IMR-90 (cell line): ENCODE measurements around the gene RABGEF1.

Experiments
- CHD1 ChIP-seq: IDR thresholded peaks from 2 replicates; pipeline ENCODE4 v1.6.1; 2012; ENCODE audit warnings: low read depth, low read length, improper control_type of control experiment
- CTCF ChIP-seq: conservative IDR thresholded peaks from 2 replicates; pipeline ENCODE4 v1.5.1; 2012; ENCODE audit warnings: mild to moderate bottlenecking, low read depth, low read length, improper control_type of control experiment
- FOS ChIP-seq: fragments of 150-350 bp; IDR thresholded peaks from 2 replicates; pipeline ENCODE4 v1.6.1; 2016; ENCODE audit warnings: low read depth, low read length
- MAZ ChIP-seq: IDR thresholded peaks from 2 replicates; pipeline ENCODE4 v1.6.1; 2012; ENCODE audit warnings: low read depth, mild to moderate bottlenecking, low read length, improper control_type of control experiment, moderate library complexity, borderline replicate concordance
- NFE2L2 ChIP-seq: fragments of 150-350 bp; IDR thresholded peaks from 2 replicates; pipeline ENCODE4 v1.6.1; 2016; ENCODE audit warnings: low read depth, mild to moderate bottlenecking, low read length
- POLR2A ChIP-seq: IDR thresholded peaks from 2 replicates; pipeline ENCODE4 v1.6.1; 2012; ENCODE audit warnings: mild to moderate bottlenecking, low read depth, low read length
- RAD21 ChIP-seq: IDR thresholded peaks from 2 replicates; pipeline ENCODE4 v1.6.1; 2012; ENCODE audit warnings: low read length, improper control_type of control experiment
- SMC3 ChIP-seq: fragments of 150-350 bp; IDR thresholded peaks from 2 replicates; pipeline ENCODE4 v1.6.1; 2016; ENCODE audit warnings: low read depth, mild to moderate bottlenecking, antibody characterized with exemption, low read length, moderate library complexity
- TF ChIP-seq, protein P1 (sequence below): fragments of 150-350 bp; IDR thresholded peaks from 2 replicates; pipeline ENCODE4 v1.6.1; 2016; ENCODE audit warnings: low read depth, mild to moderate bottlenecking, low read length, moderate library complexity, borderline replicate concordance

DNA sequence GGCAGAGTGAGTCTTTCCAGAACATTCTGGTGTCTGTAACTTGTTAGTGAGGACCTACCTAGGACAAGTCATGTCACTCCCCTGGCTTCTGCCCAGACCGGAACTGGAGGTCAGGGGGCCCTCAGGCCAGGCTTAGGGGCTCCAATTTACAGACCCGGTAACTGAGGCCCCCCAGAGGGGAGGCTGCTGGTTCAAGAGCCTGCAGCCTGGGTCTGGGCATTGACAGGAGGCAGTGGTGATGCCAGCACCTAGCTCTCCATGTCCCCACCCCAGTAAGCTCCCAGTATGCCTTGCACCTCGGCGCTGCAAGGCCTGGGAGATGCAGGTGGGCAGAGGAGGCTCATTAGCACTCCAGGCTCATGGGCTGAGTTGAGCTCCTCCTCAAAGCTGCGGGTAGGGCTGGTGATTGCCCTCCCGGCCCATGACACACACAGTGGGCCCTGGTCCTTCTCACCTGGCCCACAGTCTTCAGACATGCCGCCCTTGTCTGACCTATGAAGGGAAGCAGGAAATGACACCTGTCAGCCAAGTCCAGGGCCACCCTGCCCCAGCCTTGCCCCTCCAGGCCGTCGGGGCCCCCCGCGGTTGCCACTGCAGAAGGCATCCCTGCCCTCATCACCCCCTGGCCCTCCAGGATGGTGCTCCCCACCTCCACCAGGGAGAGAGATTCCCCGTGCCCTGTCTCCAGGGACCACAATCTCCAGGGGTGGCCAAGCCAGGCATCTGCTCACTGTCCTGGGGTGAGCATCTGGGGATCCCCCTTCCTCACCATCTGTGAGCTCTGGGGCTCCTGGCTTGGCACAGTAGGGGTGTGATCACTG is 92.2 kb downstream of the RABGEF1 start:
- TF ChIP-seq RAD21 (no peak), SMC3 (no peak), NFE2L2 (no peak), POLR2A (no peak), CTCF (no peak), FOS (no peak), CHD1 (no peak), MAZ (no peak)
- TF ChIP-seq, protein P1, sequence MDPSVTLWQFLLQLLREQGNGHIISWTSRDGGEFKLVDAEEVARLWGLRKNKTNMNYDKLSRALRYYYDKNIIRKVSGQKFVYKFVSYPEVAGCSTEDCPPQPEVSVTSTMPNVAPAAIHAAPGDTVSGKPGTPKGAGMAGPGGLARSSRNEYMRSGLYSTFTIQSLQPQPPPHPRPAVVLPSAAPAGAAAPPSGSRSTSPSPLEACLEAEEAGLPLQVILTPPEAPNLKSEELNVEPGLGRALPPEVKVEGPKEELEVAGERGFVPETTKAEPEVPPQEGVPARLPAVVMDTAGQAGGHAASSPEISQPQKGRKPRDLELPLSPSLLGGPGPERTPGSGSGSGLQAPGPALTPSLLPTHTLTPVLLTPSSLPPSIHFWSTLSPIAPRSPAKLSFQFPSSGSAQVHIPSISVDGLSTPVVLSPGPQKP: no peak
